A549 (cell line): ENCODE results near the gene GDF10. TPM values are rescaled to one million over a fixed set of nuclear protein-coding genes. Genes with fewer than 3 reads are reported as not detected.

Experiments used
- ATAC-seq, 2 experiments: fragments of 200-7000 bp in 1 of 2; fragments of >200 bp in 1 of 2; cut with Nextera tagmentation in 1 of 2; cut with Tn5 transposase in 1 of 2; 3 replicates each; pipeline versions ENCODE4 v1.8.0 to v1.9.1; 2018 to 2020; ENCODE audit warnings: mild to moderate bottlenecking in 1 of 2, moderate library complexity in 1 of 2
- CTCF ChIA-PET: fragments of 300-600 bp; sonication (Branson Sonifier 250); formaldehyde crosslinking; extraction: SDS; loops from one replicate; lab custom pipeline; 2021; ENCODE audit warnings: antibody characterized with exemption, inconsistent platforms; lab: Yijun Ruan, JAX
- POLR2A ChIA-PET: fragments of 350-600 bp; formaldehyde crosslinking; extraction: SDS; loops from one replicate; lab custom pipeline; 2021; ENCODE audit warnings: antibody characterized with exemption, inconsistent platforms; lab: Yijun Ruan, JAX
- DNase-seq, 2 experiments: peaks; one replicate each; pipeline versions ENCODE4 v3.0.0 to v3.0.0-alpha.2; 2011 to 2016; ENCODE audit warnings: low read depth in 1 of 2, low spot score in 1 of 2
- FAIRE-seq: peaks from 2 replicates; lab custom pipeline; 2011; peaks lifted over from hg19 to GRCh38; lab: Jason Lieb, UNC
- H3K27ac ChIP-seq, 2 experiments: fragments of >200 bp; sonication (Bioruptor Twin); formaldehyde crosslinking; 3 replicates each; pipeline ENCODE4 v1.5.1; 2016 to 2017
- H3K4me1 ChIP-seq: fragments of >200 bp; sonication (Bioruptor Twin); formaldehyde crosslinking; 3 replicates; pipeline ENCODE4 v1.6.1; 2016
- H3K4me2 ChIP-seq: fragments of >200 bp; sonication (Bioruptor Twin); formaldehyde crosslinking; 3 replicates; pipeline ENCODE4 v1.6.1; 2016
- H3K4me3 ChIP-seq: fragments of >200 bp; sonication (Bioruptor Twin); formaldehyde crosslinking; 3 replicates; pipeline ENCODE4 v1.5.1; 2016
- H3K9me3 ChIP-seq: fragments of >200 bp; sonication (Bioruptor Twin); formaldehyde crosslinking; 3 replicates; pipeline ENCODE4 v1.6.1; 2016
- FOSL2 ChIP-seq, 2 experiments: fragments of 450-650 bp in 1 of 2; fragments of >200 bp in 1 of 2; sonication (Bioruptor Twin) in 1 of 2; formaldehyde crosslinking; IDR thresholded peaks; 2 replicates each; pipeline versions ENCODE4 v1.5.0 to v1.6.1; 2016 to 2020; ENCODE audit warnings: mild to moderate bottlenecking in 1 of 2, moderate library complexity in 1 of 2
- FOXS1 ChIP-seq: fragments of 250-450 bp; sonication (Bioruptor Pico); IDR thresholded peaks from 2 replicates; pipeline ENCODE4 v1.5.0; 2020; ENCODE audit warnings: mild to moderate bottlenecking, moderate library complexity
- HDAC2 ChIP-seq: fragments of 200-600 bp; sonication (generic); IDR thresholded peaks from 2 replicates; pipeline ENCODE4 v1.6.1; 2016
- JUN ChIP-seq, 2 experiments: fragments of >200 bp; sonication (Bioruptor Twin); formaldehyde crosslinking; IDR thresholded peaks; 2 replicates in 1 of 2; 3 replicates in 1 of 2; pipeline ENCODE4 v1.6.1; 2016 to 2017
- JUNB ChIP-seq: fragments of >200 bp; sonication (Bioruptor Twin); formaldehyde crosslinking; IDR thresholded peaks from 2 replicates; pipeline ENCODE4 v1.6.1; 2016
- MAFK ChIP-seq: fragments of 450-650 bp; IDR thresholded peaks from 2 replicates; pipeline ENCODE4 v1.6.1; 2014; ENCODE audit not compliant: partially characterized antibody
- PHF8 ChIP-seq: fragments of 200-600 bp; sonication (generic); IDR thresholded peaks from 2 replicates; pipeline ENCODE4 v1.6.1; 2016; ENCODE audit warnings: low read depth, mild to moderate bottlenecking, antibody characterized with exemption, moderate library complexity, borderline replicate concordance
- POLR2A ChIP-seq: IDR thresholded peaks from 2 replicates; pipeline ENCODE4 v1.6.1; 2012; ENCODE audit warnings: mild to moderate bottlenecking, low read length
- POLR2AphosphoS2 ChIP-seq: conservative IDR thresholded peaks from 2 replicates; pipeline ENCODE4 v1.6.1; 2012; ENCODE audit warnings: low read length, improper control_type of control experiment, inconsistent platforms
- RCOR1 ChIP-seq: fragments of 150-350 bp; IDR thresholded peaks from 2 replicates; pipeline ENCODE4 v1.6.1; 2014; ENCODE audit warnings: antibody characterized with exemption, low read length, low read depth
- RNF2 ChIP-seq: fragments of 200-600 bp; sonication (generic); IDR thresholded peaks from 2 replicates; pipeline ENCODE4 v1.6.1; 2016; ENCODE audit warnings: low read depth, mild to moderate bottlenecking, antibody characterized with exemption, moderate library complexity, borderline replicate concordance
- TFCP2L1 ChIP-seq: fragments of 250-450 bp; sonication (Bioruptor Pico); IDR thresholded peaks from 2 replicates; pipeline ENCODE4 v1.5.0; 2021; ENCODE audit warnings: mild to moderate bottlenecking
- TP53 ChIP-seq: fragments of 250-450 bp; sonication (Bioruptor Pico); IDR thresholded peaks from 2 replicates; pipeline ENCODE4 v1.5.0; 2021; ENCODE audit warnings: mild to moderate bottlenecking, moderate library complexity
- ZFP36 ChIP-seq: fragments of 450-650 bp; IDR thresholded peaks from 2 replicates; pipeline ENCODE4 v1.6.1; 2014; ENCODE audit warnings: borderline replicate concordance; ENCODE audit not compliant: partially characterized antibody
- WGBS: methylation state at CpG from one replicate; pipeline ENCODE4 v1.1.6; 2017; ENCODE audit errors: missing lambda C conversion rate; 5-methylcytosine and 5-hydroxymethylcytosine counted together
- polyA plus RNA-seq, 4 experiments: library from polyadenylated mRNA; depleted of rRNA in 3 of 4; stranded (reverse); fragments of >200 nt; fragmentation: RNase III in 1 of 4; extraction: RNeasy Plus Mini Kit Qiagen cat#74134 plus additional on column Dnase treatment in 1 of 4; gene quantifications; 2 replicates in 3 of 4; 3 replicates in 1 of 4; pipeline ENCODE4 v1.2.3, GENCODE V29; 2011 to 2017
- TF ChIP-seq, protein P1 (sequence below): fragments of >200 bp; sonication (Bioruptor Twin); formaldehyde crosslinking; IDR thresholded peaks from 3 replicates; pipeline ENCODE4 v1.6.1; 2016
- TF ChIP-seq, protein P2 (sequence below): IDR thresholded peaks from 2 replicates; pipeline ENCODE4 v1.6.1; 2012; ENCODE audit warnings: low read depth, borderline replicate concordance
- TF ChIP-seq, protein P3 (sequence below): IDR thresholded peaks from 2 replicates; pipeline ENCODE4 v1.6.1; 2012
- TF ChIP-seq, protein P4 (sequence below): IDR thresholded peaks from 2 replicates; pipeline ENCODE4 v1.6.1; 2012
- TF ChIP-seq, protein P5 (sequence below): fragments of 250-450 bp; sonication (Bioruptor Pico); IDR thresholded peaks from 2 replicates; pipeline ENCODE4 v1.5.0; 2020; ENCODE audit warnings: low read depth, mild to moderate bottlenecking, moderate library complexity

Gene GDF10
- polyA plus RNA-seq, 2 of the 4 experiments (the other 2 are of a cell fraction) = 0.10 TPM; not detected in 1

DNA sequence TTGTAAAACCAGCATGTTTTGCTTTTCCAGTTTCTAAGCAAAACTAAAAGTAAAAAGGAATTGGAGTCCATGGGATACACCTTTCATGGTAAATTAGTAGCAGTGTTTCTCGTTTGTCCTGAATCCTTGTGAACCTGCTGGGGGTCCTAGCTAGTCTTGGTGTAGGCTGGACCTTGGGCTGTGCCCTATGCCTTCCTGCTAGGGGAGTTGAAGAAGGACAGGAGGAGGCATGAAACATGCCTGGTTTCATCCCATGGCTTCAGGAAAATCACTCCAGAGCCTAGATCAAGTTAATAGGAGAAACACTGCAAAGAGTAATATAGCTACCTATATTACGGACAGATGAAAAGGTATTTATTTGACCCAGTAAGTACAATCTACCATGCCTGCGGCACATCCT, 41.1 kb upstream of the GDF10 start:
- no peak for TF ChIP-seq TP53 (CRISPR knock-in tag)
- TF ChIP-seq JUN (IDR thresholded peaks at IDR 0.05) = no peak
- TF ChIP-seq, protein P1, sequence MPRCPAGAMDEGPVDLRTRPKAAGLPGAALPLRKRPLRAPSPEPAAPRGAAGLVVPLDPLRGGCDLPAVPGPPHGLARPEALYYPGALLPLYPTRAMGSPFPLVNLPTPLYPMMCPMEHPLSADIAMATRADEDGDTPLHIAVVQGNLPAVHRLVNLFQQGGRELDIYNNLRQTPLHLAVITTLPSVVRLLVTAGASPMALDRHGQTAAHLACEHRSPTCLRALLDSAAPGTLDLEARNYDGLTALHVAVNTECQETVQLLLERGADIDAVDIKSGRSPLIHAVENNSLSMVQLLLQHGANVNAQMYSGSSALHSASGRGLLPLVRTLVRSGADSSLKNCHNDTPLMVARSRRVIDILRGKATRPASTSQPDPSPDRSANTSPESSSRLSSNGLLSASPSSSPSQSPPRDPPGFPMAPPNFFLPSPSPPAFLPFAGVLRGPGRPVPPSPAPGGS = no peak
- no peak for TF ChIP-seq POLR2AphosphoS2
- TF ChIP-seq, protein P2, sequence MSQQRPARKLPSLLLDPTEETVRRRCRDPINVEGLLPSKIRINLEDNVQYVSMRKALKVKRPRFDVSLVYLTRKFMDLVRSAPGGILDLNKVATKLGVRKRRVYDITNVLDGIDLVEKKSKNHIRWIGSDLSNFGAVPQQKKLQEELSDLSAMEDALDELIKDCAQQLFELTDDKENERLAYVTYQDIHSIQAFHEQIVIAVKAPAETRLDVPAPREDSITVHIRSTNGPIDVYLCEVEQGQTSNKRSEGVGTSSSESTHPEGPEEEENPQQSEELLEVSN = no peak
- no peak for TF ChIP-seq PHF8
- FAIRE-seq (no peak), DNase-seq (no peak), ATAC-seq (no peak)
- no peak overlapping the region for H3K27ac ChIP-seq
- ChIA-PET CTCF (no interaction called here), POLR2A (no interaction called here)
- WGBS = 34% methylated on average over 3 of the region's 3 CpGs
- no peaks in the 10 kb centered on the region for H3K9me3 ChIP-seq
- H3K4me3 ChIP-seq = no peak overlapping the region
- no peak overlapping the region for H3K4me2 ChIP-seq
- H3K4me1 ChIP-seq = no peaks in the 10 kb centered on the region

DNA sequence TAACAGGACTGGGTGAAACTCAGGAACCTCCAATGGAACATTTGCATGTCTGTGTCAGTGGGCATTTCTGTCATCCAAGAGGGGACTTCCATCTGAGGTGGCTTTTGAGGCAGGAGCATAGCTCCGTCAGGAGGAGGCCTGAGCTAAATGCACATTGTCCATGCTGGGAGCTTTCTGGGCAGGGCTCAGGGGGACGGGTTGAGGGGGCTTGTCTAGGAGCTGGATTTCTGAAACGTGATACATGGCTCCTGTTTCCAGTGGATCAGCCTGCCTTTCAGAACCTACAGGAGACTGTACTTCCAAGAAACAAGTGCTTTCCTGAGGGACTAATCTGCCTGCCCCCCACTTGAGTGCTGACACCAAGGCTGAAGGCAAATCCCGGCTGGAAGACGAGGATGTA, 40.5 kb upstream of the GDF10 start:
- ATAC-seq (no peak), FAIRE-seq (no peak), DNase-seq (no peak)
- Histone ChIP-seq H3K4me3 (no peak overlapping the region), H3K9me3 (peaks cover 4% of the 10 kb centered on the region; the same call in 2 of the 3 replicates), H3K27ac (no peak overlapping the region), H3K4me1 (no peaks in the 10 kb centered on the region), H3K4me2 (no peak overlapping the region)
- no peak for TF ChIP-seq JUNB
- TF ChIP-seq, protein P3, sequence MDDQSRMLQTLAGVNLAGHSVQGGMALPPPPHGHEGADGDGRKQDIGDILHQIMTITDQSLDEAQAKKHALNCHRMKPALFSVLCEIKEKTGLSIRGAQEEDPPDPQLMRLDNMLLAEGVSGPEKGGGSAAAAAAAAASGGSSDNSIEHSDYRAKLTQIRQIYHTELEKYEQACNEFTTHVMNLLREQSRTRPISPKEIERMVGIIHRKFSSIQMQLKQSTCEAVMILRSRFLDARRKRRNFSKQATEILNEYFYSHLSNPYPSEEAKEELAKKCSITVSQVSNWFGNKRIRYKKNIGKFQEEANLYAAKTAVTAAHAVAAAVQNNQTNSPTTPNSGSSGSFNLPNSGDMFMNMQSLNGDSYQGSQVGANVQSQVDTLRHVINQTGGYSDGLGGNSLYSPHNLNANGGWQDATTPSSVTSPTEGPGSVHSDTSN = no peak
- TF ChIP-seq, protein P4, sequence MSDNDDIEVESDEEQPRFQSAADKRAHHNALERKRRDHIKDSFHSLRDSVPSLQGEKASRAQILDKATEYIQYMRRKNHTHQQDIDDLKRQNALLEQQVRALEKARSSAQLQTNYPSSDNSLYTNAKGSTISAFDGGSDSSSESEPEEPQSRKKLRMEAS = no peak
- TF ChIP-seq POLR2A = no peak
- TF ChIP-seq, protein P5, sequence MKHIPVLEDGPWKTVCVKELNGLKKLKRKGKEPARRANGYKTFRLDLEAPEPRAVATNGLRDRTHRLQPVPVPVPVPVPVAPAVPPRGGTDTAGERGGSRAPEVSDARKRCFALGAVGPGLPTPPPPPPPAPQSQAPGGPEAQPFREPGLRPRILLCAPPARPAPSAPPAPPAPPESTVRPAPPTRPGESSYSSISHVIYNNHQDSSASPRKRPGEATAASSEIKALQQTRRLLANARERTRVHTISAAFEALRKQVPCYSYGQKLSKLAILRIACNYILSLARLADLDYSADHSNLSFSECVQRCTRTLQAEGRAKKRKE (CRISPR knock-in tag) = no peak
- ChIA-PET POLR2A (no interaction called here), CTCF (interaction anchor here (1.1 kb wide), 1 partner anchor 34 kb away, joined by 3 read pairs; no protein-coding TSS in a partner anchor)
- WGBS = 15% methylated on average over 5 of the region's 5 CpGs

DNA sequence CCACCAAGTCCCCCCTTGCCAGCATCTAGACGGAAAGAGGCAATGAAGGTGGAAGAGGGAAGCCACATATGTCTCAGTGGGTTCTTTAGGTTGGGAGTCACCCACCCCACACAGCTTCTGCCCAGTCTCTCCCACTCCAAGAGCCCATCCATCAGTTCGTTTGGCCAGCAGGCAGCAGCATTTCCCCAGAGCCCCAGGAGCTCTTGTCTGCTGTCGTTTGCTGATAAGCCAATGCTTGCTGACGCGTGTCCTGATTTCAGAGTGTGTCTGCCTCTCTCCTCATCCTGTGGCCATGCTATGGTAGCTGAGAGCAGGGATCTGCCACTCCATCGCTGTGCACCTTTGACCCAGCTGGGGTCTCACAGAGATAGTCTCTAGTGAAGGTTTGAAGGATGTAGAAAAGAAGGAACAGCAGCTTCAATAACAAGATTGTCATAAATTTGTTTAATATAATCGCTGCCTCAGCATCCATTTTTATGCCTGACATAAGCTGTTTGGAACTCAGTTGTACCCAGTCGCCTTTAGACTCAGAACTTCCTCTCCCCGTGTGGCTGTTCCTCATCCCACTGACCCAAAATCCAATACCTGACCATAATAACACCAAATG, 39.4 kb upstream of the GDF10 start:
- Histone ChIP-seq H3K4me3 (no peak overlapping the region), H3K27ac (no peak overlapping the region), H3K9me3 (peaks cover 16% of the 10 kb centered on the region; the same call in 2 of the 3 replicates), H3K4me2 (no peak overlapping the region)
- ATAC-seq (no peak), FAIRE-seq (no peak), DNase-seq (no peak)
- CTCF ChIA-PET = interaction anchor here (1.1 to 1.2 kb wide), 2 partner anchors 36 to 213 kb away, joined by 3 read pairs; no protein-coding TSS in a partner anchor
- WGBS = 26% methylated on average over 6 of the region's 9 CpGs
- POLR2A ChIA-PET = no interaction called here
- TF ChIP-seq FOSL2 (IDR thresholded peaks at IDR 0.05) (no peak), FOSL2 (CRISPR knock-in tag; IDR thresholded peaks at IDR 0.05) (no peak), HDAC2 (no peak), MAFK (peak; percentile 47)
- TF ChIP-seq, protein P4 = no peak
- TF ChIP-seq, all 56 proteins: peak for 1
- H3K4me1 ChIP-seq = no peaks in the 10 kb centered on the region

DNA sequence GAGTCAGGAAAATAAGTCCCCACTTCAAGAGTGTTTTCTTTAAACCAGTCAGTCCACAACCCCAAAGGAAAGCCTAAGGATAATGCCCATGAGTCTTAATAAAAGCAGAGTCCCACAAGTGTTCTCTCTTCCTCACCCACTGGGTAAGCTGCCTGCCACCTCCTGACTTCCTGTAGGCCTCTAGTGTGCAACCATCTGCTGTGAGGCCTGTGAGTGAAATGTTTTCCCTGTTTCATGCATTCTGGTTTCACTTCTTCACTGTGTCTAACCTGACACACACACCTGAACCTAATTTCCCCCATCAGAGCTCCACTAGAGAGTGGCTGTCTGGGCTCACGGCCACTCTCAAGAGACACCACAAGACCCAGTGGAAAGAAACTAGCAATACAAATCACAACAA, 38.9 kb upstream of the GDF10 start:
- 40% methylated on average over 1 of the region's 1 CpG for WGBS
- peaks cover 21% of the 10 kb centered on the region for H3K9me3 ChIP-seq
- no peak for DNase-seq
- POLR2A ChIA-PET = no interaction called here
- no peak overlapping the region for H3K4me2 ChIP-seq
- H3K27ac ChIP-seq = no peak overlapping the region
- TF ChIP-seq FOXS1 (CRISPR knock-in tag) (no peak), TFCP2L1 (no peak), RNF2 (no peak), MAFK (no peak), RCOR1 (no peak), ZFP36 (no peak)
- ATAC-seq = no peak
- H3K4me3 ChIP-seq = no peak overlapping the region
- CTCF ChIA-PET = interaction anchor here (1.2 kb wide), 1 partner anchor 214 kb away, joined by 3 read pairs; no protein-coding TSS in a partner anchor
- H3K4me1 ChIP-seq = no peaks in the 10 kb centered on the region
- no peak for FAIRE-seq
